Liver (tissue), 9 donors: ENCODE results near the gene HOXD12. TPM values are rescaled to one million over a fixed set of nuclear protein-coding genes. Genes with fewer than 3 reads are reported as not detected.
A peak's percentile ranks its signal among the peaks of the same experiment; 100 is the strongest.

Source experiments
- DNase-seq: peaks from one replicate; pipeline ENCODE4 v3.0.0-alpha.2; 2017; ENCODE audit warnings: low spot score
- H3K27ac ChIP-seq, 2 donors: one replicate each; pipeline ENCODE4 v1.7.0; 2013; ENCODE audit warnings: inconsistent platforms in 2 of 2, low read length in 2 of 2, control low read depth in 1 of 2, low read depth in 1 of 2, mild to moderate bottlenecking in 1 of 2
- H3K27me3 ChIP-seq, 4 donors: one replicate each; pipeline versions ENCODE4 v1.6.1 to v1.7.0; 2013; ENCODE audit warnings: low read length in 3 of 4, inconsistent platforms in 1 of 4, mild to moderate bottlenecking in 1 of 4, moderate library complexity in 1 of 4; ENCODE audit not compliant: control insufficient read depth in 4 of 4, insufficient read depth in 4 of 4
- H3K36me3 ChIP-seq, 4 donors: one replicate each; pipeline versions ENCODE4 v1.6.1 to v1.7.0; 2013; ENCODE audit warnings: low read length in 3 of 4, mild to moderate bottlenecking in 3 of 4, low read depth in 1 of 4, moderate library complexity in 1 of 4; ENCODE audit not compliant: control insufficient read depth in 4 of 4, insufficient read depth in 3 of 4
- H3K4me1 ChIP-seq, 4 donors: one replicate each; pipeline versions ENCODE4 v1.6.1 to v1.7.0; 2013; ENCODE audit warnings: low read length in 3 of 4, mild to moderate bottlenecking in 3 of 4, moderate library complexity in 1 of 4; ENCODE audit not compliant: control insufficient read depth in 4 of 4, insufficient read depth in 4 of 4
- H3K4me3 ChIP-seq, 3 donors: one replicate each; pipeline versions ENCODE4 v1.6.1 to v1.7.0; 2013; ENCODE audit warnings: low read length in 3 of 3, control low read depth in 1 of 3, low read depth in 1 of 3, mild to moderate bottlenecking in 1 of 3
- H3K9ac ChIP-seq, 2 donors: one replicate each; pipeline ENCODE4 v1.7.0; 2013; ENCODE audit warnings: low read length in 2 of 2, mild to moderate bottlenecking in 2 of 2, moderate library complexity in 2 of 2, control low read depth in 1 of 2, low read depth in 1 of 2
- H3K9me3 ChIP-seq, 4 donors: one replicate each; pipeline versions ENCODE4 v1.6.1 to v1.7.0; 2013; ENCODE audit warnings: low read length in 3 of 4; ENCODE audit not compliant: control insufficient read depth in 4 of 4
- EGR1 ChIP-seq, 2 donors: IDR thresholded peaks; 2 replicates each; pipeline ENCODE4 v1.6.1; 2016 to 2018; ENCODE audit warnings: antibody characterized with exemption in 2 of 2, low read depth in 2 of 2
- FOXA2 ChIP-seq: IDR thresholded peaks from 2 replicates; pipeline ENCODE4 v1.6.1; 2016; ENCODE audit warnings: antibody characterized with exemption
- JUND ChIP-seq, 2 donors: IDR thresholded peaks; 2 replicates each; pipeline ENCODE4 v1.6.1; 2016; ENCODE audit warnings: antibody characterized with exemption in 2 of 2
- NR2F2 ChIP-seq: IDR thresholded peaks from 2 replicates; pipeline ENCODE4 v1.6.1; 2016; ENCODE audit warnings: antibody characterized with exemption
- RAD21 ChIP-seq, 2 donors: IDR thresholded peaks; 2 replicates each; pipeline ENCODE4 v1.6.1; 2016; ENCODE audit warnings: antibody characterized with exemption in 2 of 2, mild to moderate bottlenecking in 2 of 2
- RXRA ChIP-seq, 2 donors: IDR thresholded peaks; 2 replicates each; pipeline ENCODE4 v1.6.1; 2017 to 2018; ENCODE audit warnings: antibody characterized with exemption in 2 of 2, mild to moderate bottlenecking in 1 of 2
- YY1 ChIP-seq: IDR thresholded peaks from 2 replicates; pipeline ENCODE4 v1.6.1; 2016; ENCODE audit warnings: antibody characterized with exemption, mild to moderate bottlenecking
- WGBS: extraction: QIAGEN DNeasy Blood & Tissue Kit; methylation state at CpG from one replicate; pipeline ENCODE4 v1.1.7; 2013; 5-methylcytosine and 5-hydroxymethylcytosine counted together
- polyA plus RNA-seq, 2 donors: library from polyadenylated mRNA; stranded (reverse) in 1 of 2; unstranded in 1 of 2; fragments of 200-250 nt in 1 of 2; fragments of >200 nt in 1 of 2; fragmentation: Nextera tagmentation in 1 of 2; extraction: Ambion mirVana in 1 of 2; gene quantifications; one replicate each; pipeline versions ENCODE4 v1.2.1 to v1.2.3, GENCODE V29; 2013 to 2015
- total RNA-seq, 2 donors: library from RNA; depleted of rRNA; stranded (reverse); fragments of >200 nt; gene quantifications; one replicate each; pipeline ENCODE4 v1.2.3, GENCODE V29; 2014
- TF ChIP-seq, protein P1 (sequence below): IDR thresholded peaks from 2 replicates; pipeline ENCODE4 v1.6.1; 2016; ENCODE audit warnings: antibody characterized with exemption
- TF ChIP-seq, protein P2 (sequence below): IDR thresholded peaks from 2 replicates; pipeline ENCODE4 v1.6.1; 2016; ENCODE audit warnings: antibody characterized with exemption, mild to moderate bottlenecking
- TF ChIP-seq, protein P3 (sequence below): fragments of 150-350 bp; IDR thresholded peaks from 2 replicates; pipeline ENCODE4 v1.5.1; 2017; ENCODE audit warnings: improper control_type of control experiment, low read depth, low read length; ENCODE audit not compliant: missing input control
- donor health status: healthy.
- donor health status: healthy.
- donor health status: healthy.
- donor health status: healthy.
- donor health status: healthy.

HOXD12 gene
- total and polyA plus RNA-seq, 4 donors: not detected

DNA sequence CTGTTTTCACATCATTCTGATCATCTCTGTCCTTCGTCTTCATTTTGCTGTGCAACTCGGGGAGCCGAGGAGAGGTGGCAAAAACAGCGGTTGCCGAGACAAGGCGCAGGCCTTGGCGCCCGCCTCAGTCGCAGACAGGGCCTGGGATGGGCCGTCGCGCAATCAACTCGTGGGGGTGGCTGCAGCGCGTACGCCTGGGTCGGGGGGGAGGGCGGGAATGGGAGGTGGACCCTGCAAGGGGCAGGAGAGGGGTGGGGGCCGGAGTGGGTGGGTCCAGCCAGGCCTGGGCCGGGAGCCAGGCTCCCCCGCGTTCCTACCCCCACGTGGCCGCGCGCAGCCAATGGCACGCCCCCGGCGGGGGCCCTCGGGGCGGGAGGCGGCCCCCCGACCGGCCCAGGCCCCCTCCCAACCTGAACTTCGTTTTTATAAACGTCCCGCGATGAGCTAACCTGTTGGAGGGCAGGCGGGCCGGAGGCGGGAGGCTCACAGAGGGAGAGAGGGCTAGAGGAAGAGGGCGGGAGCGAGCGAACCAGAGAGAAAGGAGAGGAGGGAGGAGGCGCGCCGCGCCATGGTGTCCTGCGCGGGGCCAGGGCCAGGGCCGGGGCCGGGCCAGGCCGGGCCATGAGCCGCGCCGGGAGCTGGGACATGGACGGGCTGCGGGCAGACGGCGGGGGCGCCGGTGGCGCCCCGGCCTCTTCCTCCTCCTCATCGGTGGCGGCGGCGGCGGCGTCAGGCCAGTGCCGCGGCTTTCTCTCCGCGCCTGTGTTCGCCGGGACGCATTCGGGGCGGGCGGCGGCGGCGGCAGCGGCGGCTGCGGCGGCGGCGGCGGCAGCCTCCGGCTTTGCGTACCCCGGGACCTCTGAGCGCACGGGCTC, 7.1 kb upstream of the HOXD12 start, which contains the start of gene HOXD13 (continued):
- TF ChIP-seq, protein P1, sequence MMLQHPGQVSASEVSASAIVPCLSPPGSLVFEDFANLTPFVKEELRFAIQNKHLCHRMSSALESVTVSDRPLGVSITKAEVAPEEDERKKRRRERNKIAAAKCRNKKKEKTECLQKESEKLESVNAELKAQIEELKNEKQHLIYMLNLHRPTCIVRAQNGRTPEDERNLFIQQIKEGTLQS: no peak
- no peak for TF ChIP-seq YY1

DNA sequence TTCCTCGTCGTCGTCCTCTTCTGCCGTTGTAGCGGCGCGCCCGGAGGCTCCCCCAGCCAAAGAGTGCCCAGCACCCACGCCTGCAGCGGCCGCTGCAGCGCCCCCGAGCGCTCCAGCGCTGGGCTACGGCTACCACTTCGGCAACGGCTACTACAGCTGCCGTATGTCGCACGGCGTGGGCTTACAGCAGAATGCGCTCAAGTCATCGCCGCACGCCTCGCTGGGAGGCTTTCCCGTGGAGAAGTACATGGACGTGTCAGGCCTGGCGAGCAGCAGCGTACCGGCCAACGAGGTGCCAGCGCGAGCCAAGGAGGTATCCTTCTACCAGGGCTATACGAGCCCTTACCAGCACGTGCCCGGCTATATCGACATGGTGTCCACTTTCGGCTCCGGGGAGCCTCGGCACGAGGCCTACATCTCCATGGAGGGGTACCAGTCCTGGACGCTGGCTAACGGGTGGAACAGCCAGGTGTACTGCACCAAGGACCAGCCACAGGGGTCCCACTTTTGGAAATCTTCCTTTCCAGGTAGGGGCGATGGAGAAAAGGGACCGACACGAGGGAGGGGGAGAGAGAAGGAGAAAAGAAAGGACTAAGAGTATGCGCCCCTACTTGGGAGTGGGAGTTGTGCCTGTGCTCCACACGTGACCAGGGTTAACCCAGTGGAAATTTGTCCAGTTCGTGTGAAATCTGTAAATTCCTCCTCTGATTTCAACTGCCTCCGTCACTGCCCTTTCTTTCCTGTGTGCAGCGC, 6.3 kb upstream of the HOXD12 start:
- no peak for DNase-seq
- Histone ChIP-seq H3K36me3 (no peaks in the 10 kb centered on the region), H3K9ac (no peak overlapping the region), H3K27ac (no peak overlapping the region), H3K4me1 (peaks cover 9 to 27% (median 21%) of the 10 kb centered on the region in 4 donors), H3K4me3 (peak overlapping the region in 1 of 3 donors; percentile 42), H3K9me3 (peaks cover 0 to 4% (median 2%) of the 10 kb centered on the region in 4 donors), H3K27me3 (peaks cover 8 to 54% (median 26%) of the 10 kb centered on the region in 4 donors)
- WGBS: 5% methylated on average over 53 of the region's 53 CpGs
- TF ChIP-seq FOXA2 (no peak), JUND (IDR thresholded peaks at IDR 0.05) (no peak), RAD21 (IDR thresholded peaks at IDR 0.05) (no peak), NR2F2 (no peak), RXRA (IDR thresholded peaks at IDR 0.05) (no peak)
- TF ChIP-seq, protein P2, sequence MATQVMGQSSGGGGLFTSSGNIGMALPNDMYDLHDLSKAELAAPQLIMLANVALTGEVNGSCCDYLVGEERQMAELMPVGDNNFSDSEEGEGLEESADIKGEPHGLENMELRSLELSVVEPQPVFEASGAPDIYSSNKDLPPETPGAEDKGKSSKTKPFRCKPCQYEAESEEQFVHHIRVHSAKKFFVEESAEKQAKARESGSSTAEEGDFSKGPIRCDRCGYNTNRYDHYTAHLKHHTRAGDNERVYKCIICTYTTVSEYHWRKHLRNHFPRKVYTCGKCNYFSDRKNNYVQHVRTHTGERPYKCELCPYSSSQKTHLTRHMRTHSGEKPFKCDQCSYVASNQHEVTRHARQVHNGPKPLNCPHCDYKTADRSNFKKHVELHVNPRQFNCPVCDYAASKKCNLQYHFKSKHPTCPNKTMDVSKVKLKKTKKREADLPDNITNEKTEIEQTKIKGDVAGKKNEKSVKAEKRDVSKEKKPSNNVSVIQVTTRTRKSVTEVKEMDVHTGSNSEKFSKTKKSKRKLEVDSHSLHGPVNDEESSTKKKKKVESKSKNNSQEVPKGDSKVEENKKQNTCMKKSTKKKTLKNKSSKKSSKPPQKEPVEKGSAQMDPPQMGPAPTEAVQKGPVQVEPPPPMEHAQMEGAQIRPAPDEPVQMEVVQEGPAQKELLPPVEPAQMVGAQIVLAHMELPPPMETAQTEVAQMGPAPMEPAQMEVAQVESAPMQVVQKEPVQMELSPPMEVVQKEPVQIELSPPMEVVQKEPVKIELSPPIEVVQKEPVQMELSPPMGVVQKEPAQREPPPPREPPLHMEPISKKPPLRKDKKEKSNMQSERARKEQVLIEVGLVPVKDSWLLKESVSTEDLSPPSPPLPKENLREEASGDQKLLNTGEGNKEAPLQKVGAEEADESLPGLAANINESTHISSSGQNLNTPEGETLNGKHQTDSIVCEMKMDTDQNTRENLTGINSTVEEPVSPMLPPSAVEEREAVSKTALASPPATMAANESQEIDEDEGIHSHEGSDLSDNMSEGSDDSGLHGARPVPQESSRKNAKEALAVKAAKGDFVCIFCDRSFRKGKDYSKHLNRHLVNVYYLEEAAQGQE: no peak
- TF ChIP-seq, protein P3, sequence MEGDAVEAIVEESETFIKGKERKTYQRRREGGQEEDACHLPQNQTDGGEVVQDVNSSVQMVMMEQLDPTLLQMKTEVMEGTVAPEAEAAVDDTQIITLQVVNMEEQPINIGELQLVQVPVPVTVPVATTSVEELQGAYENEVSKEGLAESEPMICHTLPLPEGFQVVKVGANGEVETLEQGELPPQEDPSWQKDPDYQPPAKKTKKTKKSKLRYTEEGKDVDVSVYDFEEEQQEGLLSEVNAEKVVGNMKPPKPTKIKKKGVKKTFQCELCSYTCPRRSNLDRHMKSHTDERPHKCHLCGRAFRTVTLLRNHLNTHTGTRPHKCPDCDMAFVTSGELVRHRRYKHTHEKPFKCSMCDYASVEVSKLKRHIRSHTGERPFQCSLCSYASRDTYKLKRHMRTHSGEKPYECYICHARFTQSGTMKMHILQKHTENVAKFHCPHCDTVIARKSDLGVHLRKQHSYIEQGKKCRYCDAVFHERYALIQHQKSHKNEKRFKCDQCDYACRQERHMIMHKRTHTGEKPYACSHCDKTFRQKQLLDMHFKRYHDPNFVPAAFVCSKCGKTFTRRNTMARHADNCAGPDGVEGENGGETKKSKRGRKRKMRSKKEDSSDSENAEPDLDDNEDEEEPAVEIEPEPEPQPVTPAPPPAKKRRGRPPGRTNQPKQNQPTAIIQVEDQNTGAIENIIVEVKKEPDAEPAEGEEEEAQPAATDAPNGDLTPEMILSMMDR: no peak
- TF ChIP-seq, protein P1: no peak

DNA sequence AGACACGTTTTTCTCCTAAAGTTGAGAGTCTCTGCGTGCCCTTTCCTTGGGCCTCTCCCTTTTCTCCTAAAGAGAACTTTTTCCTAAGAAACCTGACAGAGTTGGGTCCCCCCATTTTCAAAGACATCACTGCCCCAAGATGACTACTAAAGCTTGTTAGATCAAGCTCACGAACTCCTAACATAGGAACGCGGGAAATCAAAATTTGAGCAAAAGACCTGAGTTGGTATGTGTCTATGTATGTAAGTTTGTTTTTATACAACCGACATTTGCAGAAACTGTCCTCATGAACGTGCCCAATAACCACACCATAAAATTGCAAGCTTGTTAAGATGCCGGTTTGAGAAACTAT, 5.7 kb upstream of the HOXD12 start:
- WGBS: 7% methylated on average over 8 of the region's 8 CpGs
- Histone ChIP-seq H3K27ac (no peak overlapping the region), H3K9me3 (peaks cover 0 to 4% (median 2%) of the 10 kb centered on the region in 4 donors), H3K36me3 (no peaks in the 10 kb centered on the region), H3K4me3 (no peak overlapping the region), H3K9ac (no peak overlapping the region), H3K27me3 (peaks cover 10 to 54% (median 25%) of the 10 kb centered on the region in 4 donors), H3K4me1 (peaks cover 9 to 24% (median 18%) of the 10 kb centered on the region in 4 donors)
- TF ChIP-seq EGR1 (IDR thresholded peaks at IDR 0.05; ENCODE audit: low read depth in 2 of 2): no peak
- TF ChIP-seq, protein P3: no peak
- no peak for DNase-seq
